Brain pericyte (primary cell): Measurements from ENCODE around the gene CNBP.
"Not testable (repeated sequence)": the region's sequence is repeated elsewhere in the genome, so short reads cannot be mapped to it uniquely, and the experiment has no call there.

Experiments
- DNase-seq: peaks from one replicate; pipeline ENCODE4 v3.0.0-alpha.2; 2012; ENCODE audit warnings: low read depth, low spot score

Gene CNBP

GRCh38 chr3:129183569-129184395, at the start of gene CNBP:
TSS of gene CNBP (minus strand) at chr3:129183896. CDS start at chr3:129171757, 12,139 bp downstream.
- peak; percentile 84 for DNase-seq

- DNase-seq, result no peak
Observed at GRCh38 chr3:129231331-129232119, 47.8 kb upstream of the CNBP start.

GRCh38 chr3:129230311-129231019, 46.8 kb upstream of the CNBP start:
- DNase-seq, result no peak

DNA sequence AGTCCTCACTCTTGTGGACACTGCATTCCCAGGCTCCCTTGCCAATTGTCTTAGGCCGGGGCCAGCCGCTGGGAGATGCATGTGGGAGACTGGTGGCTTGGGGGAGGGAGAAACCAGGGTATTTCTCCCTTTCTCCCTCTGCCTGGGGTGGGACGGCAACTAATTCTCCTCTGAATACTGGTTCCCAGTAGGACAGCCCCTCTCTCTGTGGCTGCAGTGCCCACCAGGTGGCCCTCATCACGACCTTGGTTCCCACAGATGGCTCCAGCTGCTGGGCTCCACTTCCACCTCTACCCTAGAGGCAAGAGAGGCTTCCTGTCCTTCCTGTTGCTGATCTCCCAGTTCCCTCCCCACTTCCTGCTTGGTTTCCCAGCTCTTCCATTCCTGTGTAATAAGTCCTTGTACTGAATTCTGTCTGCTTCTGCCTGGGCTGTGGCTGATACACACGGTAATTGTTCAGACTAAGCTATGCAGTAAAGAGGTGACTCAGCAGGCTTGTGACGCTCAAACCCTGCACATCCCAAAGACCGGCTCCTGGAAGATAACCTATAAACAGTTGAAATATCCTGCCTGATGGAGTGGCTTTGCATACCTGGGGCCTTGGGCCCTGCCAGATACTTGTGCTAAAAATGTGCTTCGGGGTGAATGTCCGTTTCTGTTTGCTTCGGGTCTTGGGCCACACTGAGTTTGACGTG, 45.3 kb upstream of the CNBP start:
- no peak for DNase-seq

GRCh38 chr3:129226374-129226773, 42.7 kb upstream of the CNBP start:
- no peak for DNase-seq

DNA sequence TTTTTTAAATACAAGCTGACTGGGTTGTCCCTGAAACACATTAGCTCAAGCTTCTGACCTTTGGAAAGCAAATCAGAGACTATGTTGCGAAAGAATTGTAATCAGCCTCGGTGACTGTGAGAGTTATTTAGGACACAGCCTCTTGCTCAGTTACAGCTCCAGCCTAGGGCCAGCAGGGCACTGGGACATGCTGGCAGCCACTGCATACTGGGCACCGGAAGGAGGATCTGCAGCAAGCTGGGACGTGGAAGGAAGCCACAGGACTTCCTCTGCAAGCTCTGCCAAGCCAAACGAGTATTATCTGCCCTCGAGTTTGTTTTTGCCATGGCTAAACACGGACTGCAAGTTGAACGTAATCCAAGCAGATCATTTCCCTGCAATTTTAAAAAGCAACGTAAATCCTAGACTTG, 41.3 kb upstream of the CNBP start:
- no peak for DNase-seq

- not testable (repeated sequence) for DNase-seq
Observed at GRCh38 chr3:129224387-129224786, 40.7 kb upstream of the CNBP start.

GRCh38 chr3:129218742-129219141, 35.0 kb upstream of the CNBP start:
- DNase-seq, result no peak

- no peak for DNase-seq
Observed at GRCh38 chr3:129213238-129213637, 29.5 kb upstream of the CNBP start.

GRCh38 chr3:129211772-129212171, 28.1 kb upstream of the CNBP start:
- DNase-seq, result peak; percentile 65

- no peak for DNase-seq
Observed at GRCh38 chr3:129211345-129211744, 27.6 kb upstream of the CNBP start.

DNA sequence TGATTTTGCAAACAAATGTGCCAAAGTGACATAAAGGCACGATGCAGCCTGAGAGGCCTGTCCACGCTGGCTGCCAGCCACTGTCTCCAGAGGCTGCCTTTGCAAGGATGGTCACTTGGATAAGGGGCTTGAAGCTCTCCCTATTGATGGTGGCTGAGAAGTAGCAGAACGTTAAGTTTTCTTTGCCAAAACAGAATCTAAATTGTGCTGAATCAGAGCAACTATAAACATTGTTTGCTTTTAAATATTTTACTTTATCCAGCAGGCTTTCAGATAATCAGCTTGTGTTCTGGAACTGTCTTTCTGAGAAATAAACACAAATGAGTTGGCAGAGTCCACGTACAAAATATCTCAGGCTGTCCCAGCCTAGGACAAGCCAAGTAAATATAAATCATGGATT, 23.8 kb upstream of the CNBP start:
- no peak for DNase-seq

DNA sequence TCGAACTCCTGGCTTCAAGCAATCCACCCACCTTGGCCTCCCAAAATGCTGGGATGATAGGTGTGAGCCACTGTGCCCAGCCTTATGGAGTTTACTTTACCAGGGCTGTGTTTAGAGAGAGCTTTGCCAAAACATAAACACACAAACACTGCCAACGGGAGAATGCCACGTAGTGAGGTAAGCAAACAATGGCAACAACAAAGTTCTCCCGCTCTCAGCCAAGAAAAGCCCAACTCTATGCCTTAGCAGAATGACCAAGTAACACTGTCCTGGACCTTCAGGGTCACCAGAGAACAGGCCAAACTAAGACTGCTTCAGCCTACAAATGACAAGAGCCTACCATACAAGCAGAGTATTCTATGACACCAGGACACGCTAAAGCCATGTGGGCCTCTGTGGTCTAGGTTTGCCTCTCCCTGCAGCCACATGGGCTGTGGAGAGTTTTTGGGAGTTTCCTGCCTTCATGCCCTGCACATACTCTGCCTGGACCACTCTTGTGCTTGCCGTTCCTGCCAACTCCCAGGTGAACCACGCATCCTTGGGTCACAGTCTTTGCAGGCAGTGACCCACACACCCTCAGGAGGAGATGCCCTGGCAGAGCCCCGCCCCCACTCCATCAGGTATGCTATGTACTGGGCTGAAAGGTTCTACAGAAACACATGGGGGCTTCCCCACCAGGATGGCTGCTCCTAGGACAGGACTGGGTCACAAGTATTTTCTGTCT, 21.6 kb upstream of the CNBP start:
- no peak for DNase-seq

- no peak for DNase-seq
Observed at GRCh38 chr3:129204473-129204872, 20.8 kb upstream of the CNBP start.

GRCh38 chr3:129199366-129199765, 15.7 kb upstream of the CNBP start:
- no peak for DNase-seq

GRCh38 chr3:129197321-129197720, 13.6 kb upstream of the CNBP start:
- DNase-seq, result no peak

- DNase-seq, result no peak
Observed at GRCh38 chr3:129196601-129197000, 12.9 kb upstream of the CNBP start.

- DNase-seq, result no peak
Observed at GRCh38 chr3:129195731-129196256, 12.1 kb upstream of the CNBP start.

GRCh38 chr3:129189793-129190192, 6.1 kb upstream of the CNBP start:
- DNase-seq, result not testable (repeated sequence)

DNA sequence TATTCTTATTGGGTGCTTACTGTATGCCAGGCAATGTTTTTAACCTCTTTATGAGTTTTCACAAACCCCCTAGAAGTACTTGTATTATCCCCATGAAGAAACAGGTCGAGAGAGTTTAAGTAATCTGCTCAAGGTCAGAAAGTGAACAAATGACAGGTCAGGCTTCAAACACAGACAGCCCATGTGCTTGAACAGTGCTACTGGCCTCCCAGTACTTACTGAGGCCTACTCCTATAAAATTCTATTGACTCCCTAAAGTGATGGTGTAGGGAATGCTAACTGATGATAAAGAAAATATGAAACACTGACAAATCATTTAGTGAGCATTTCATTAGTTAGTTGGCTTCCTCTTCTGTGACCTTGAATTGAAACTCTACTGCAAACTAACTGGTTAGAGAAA, 4.2 kb upstream of the CNBP start:
- no peak for DNase-seq

DNA sequence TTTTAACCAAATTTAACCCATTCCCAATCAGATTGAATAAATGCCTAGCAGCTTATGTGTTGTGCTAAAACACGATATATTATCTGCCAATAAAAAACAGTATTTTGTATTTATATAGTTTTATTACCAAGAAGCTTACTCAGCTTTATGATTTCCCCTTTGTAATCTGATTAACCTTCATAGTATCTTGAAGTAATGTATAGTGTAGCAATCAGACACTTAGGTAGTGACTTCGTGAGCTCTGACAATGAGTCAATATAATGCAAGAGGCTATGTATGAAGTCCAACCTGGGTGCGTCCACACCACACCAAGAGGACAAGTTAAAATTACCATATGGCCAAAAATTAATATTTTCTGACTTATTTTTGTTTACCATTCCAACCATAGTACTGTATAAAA, 2.1 kb upstream of the CNBP start:
- no peak for DNase-seq
